GM18873 (cell line): Measurements from ENCODE around the gene TIAM1.

Experiments used
- ATAC-seq: cut with Tn5 transposase; IDR thresholded peaks from one replicate; pipeline ENCODE4 v1.9.1; 2021; ENCODE audit warnings: mild to moderate bottlenecking, moderate library complexity, moderate number of reproducible peaks; ENCODE audit not compliant: unreplicated experiment, low FRiP score

The TIAM1 gene

GRCh38 chr21:31290765-31291164 is 53.3 kb downstream of the TIAM1 start:
- ATAC-seq, result no peak

- no peak for ATAC-seq
Observed at GRCh38 chr21:31289702-31290101, 54.4 kb downstream of the TIAM1 start.

GRCh38 chr21:31288191-31288590 is 55.9 kb downstream of the TIAM1 start:
- ATAC-seq, result no peak

GRCh38 chr21:31287201-31287600 is 56.9 kb downstream of the TIAM1 start:
- no peak for ATAC-seq

GRCh38 chr21:31286621-31287020 is 57.4 kb downstream of the TIAM1 start:
- no peak for ATAC-seq

- ATAC-seq, result no peak
Observed at GRCh38 chr21:31284797-31285397, 59.2 kb downstream of the TIAM1 start.

- no peak for ATAC-seq
Observed at GRCh38 chr21:31283025-31283424, 61.0 kb downstream of the TIAM1 start.

- no peak for ATAC-seq
Observed at GRCh38 chr21:31282095-31282709, 61.9 kb downstream of the TIAM1 start.

- ATAC-seq, result no peak
Observed at GRCh38 chr21:31281561-31281960, 62.5 kb downstream of the TIAM1 start.

GRCh38 chr21:31279986-31280385 is 64.1 kb downstream of the TIAM1 start:
- no peak for ATAC-seq

- no peak for ATAC-seq
Observed at GRCh38 chr21:31279214-31279613, 64.8 kb downstream of the TIAM1 start.

- ATAC-seq, result no peak
Observed at GRCh38 chr21:31278511-31279130, 65.4 kb downstream of the TIAM1 start.

- no peak for ATAC-seq
Observed at GRCh38 chr21:31276663-31277062, 67.4 kb downstream of the TIAM1 start.

GRCh38 chr21:31275901-31276300 is 68.2 kb downstream of the TIAM1 start:
- no peak for ATAC-seq

- ATAC-seq, result no peak
Observed at GRCh38 chr21:31273278-31273677, 70.8 kb downstream of the TIAM1 start.

GRCh38 chr21:31268090-31268489 is 76.0 kb downstream of the TIAM1 start:
- ATAC-seq, result no peak

GRCh38 chr21:31267644-31268043 is 76.4 kb downstream of the TIAM1 start:
- ATAC-seq, result no peak

GRCh38 chr21:31266241-31266640 is 77.8 kb downstream of the TIAM1 start:
- ATAC-seq, result no peak

- ATAC-seq, result no peak
Observed at GRCh38 chr21:31265366-31266013, 78.6 kb downstream of the TIAM1 start.

GRCh38 chr21:31264574-31264973 is 79.5 kb downstream of the TIAM1 start:
- no peak for ATAC-seq

- ATAC-seq, result no peak
Observed at GRCh38 chr21:31262728-31263127, 81.3 kb downstream of the TIAM1 start.

- ATAC-seq, result no peak
Observed at GRCh38 chr21:31261759-31262158, 82.3 kb downstream of the TIAM1 start.
